Activated naive CD8-positive, alpha-beta T cell treated with anti-CD3 and anti-CD28 coated beads, Interleukin-2, amount 10 ng/mL, durations not matched to agents 7 days and 5 days (primary cell): ENCODE measurements around the gene PPP2R2D. TPM values are rescaled to one million over a fixed set of nuclear protein-coding genes. Genes with fewer than 3 reads are reported as not detected.

Experiments
- ATAC-seq: fragments of 150-1000 bp; cut with Tn5 transposase; one replicate; pipeline ENCODE4 v1.10.0; 2021; ENCODE audit warnings: low read depth, moderate library complexity
- POLR2A ChIA-PET: fragments of 350-600 bp; sonication (Branson Sonifier 250); formaldehyde crosslinking; loops from one replicate; lab custom pipeline; 2021; ENCODE audit warnings: antibody characterized with exemption; lab: Charles Lee
- DNase-seq: peaks from one replicate; pipeline ENCODE4 v3.0.0; 2021
- H3K27ac Mint-ChIP-seq: one replicate; pipeline ENCODE4 v1.8.0; 2022; ENCODE audit warnings: mild to moderate bottlenecking, mixed read lengths
- H3K27me3 Mint-ChIP-seq: one replicate; pipeline ENCODE4 v1.8.0; 2022; ENCODE audit warnings: mild to moderate bottlenecking, moderate library complexity, mixed read lengths
- H3K36me3 Mint-ChIP-seq: one replicate; pipeline ENCODE4 v1.8.0; 2021; ENCODE audit warnings: mild to moderate bottlenecking, mixed read lengths
- H3K4me1 Mint-ChIP-seq: one replicate; pipeline ENCODE4 v1.8.0; 2021; ENCODE audit warnings: mixed read lengths
- H3K4me3 Mint-ChIP-seq: one replicate; pipeline ENCODE4 v1.8.0; 2022; ENCODE audit warnings: mild to moderate bottlenecking, moderate library complexity, mixed read lengths
- H3K9me3 Mint-ChIP-seq: one replicate; pipeline ENCODE4 v1.8.0; 2021; ENCODE audit warnings: mixed read lengths
- total RNA-seq, 2 experiments: library from RNA; stranded (reverse); gene quantifications; one replicate each; pipeline ENCODE4 v1.2.3, GENCODE V29; 2021

The PPP2R2D gene
- total RNA-seq, 2 experiments from 2014 or later = 39.9 to 45.6 TPM

GRCh38 chr10:131994435-131994834 lies 93.6 kb downstream of the PPP2R2D start:
- DNase-seq (no peak), ATAC-seq (no peak)
- Mint-ChIP-seq H3K4me1 (peaks cover 2% of the 10 kb centered on the region), H3K4me3 (no peak overlapping the region), H3K9me3 (no peaks in the 10 kb centered on the region), H3K27ac (no peak overlapping the region), H3K36me3 (no peaks in the 10 kb centered on the region), H3K27me3 (peaks cover 11% of the 10 kb centered on the region)
- POLR2A ChIA-PET = interaction anchor here (0.9 kb wide), 1 partner anchor 12 kb away, joined by 3 read pairs; no protein-coding TSS in a partner anchor

- Mint-ChIP-seq H3K27me3 (peaks cover 10% of the 10 kb centered on the region), H3K36me3 (no peaks in the 10 kb centered on the region), H3K4me3 (no peak overlapping the region), H3K9me3 (no peaks in the 10 kb centered on the region), H3K27ac (no peak overlapping the region), H3K4me1 (peaks cover 2% of the 10 kb centered on the region)
- DNase-seq (no peak), ATAC-seq (no peak)
- POLR2A ChIA-PET = no interaction called here
These were observed 95.9 kb downstream of the PPP2R2D start for GRCh38 chr10:131996466-131997365.

- ATAC-seq (no peak), DNase-seq (no peak)
- no peak overlapping the region for H3K27ac Mint-ChIP-seq
- POLR2A ChIA-PET = no interaction called here
- H3K9me3 Mint-ChIP-seq = no peaks in the 10 kb centered on the region
- no peak overlapping the region for H3K4me3 Mint-ChIP-seq
- H3K27me3 Mint-ChIP-seq = peaks cover 15% of the 10 kb centered on the region
- peaks cover 2% of the 10 kb centered on the region for H3K4me1 Mint-ChIP-seq
- no peaks in the 10 kb centered on the region for H3K36me3 Mint-ChIP-seq
These were observed 96.7 kb downstream of the PPP2R2D start for GRCh38 chr10:131997366-131998049.

GRCh38 chr10:131998050-131998844 lies 97.4 kb downstream of the PPP2R2D start:
- H3K36me3 Mint-ChIP-seq = no peaks in the 10 kb centered on the region
- peaks cover 12% of the 10 kb centered on the region for H3K27me3 Mint-ChIP-seq
- no peak for DNase-seq
- peaks cover 2% of the 10 kb centered on the region for H3K4me1 Mint-ChIP-seq
- ATAC-seq = no peak
- no peak overlapping the region for H3K27ac Mint-ChIP-seq
- POLR2A ChIA-PET = no interaction called here
- H3K4me3 Mint-ChIP-seq = no peak overlapping the region
- H3K9me3 Mint-ChIP-seq = no peaks in the 10 kb centered on the region

- H3K4me1 Mint-ChIP-seq = peaks cover 2% of the 10 kb centered on the region
- no peak overlapping the region for H3K27ac Mint-ChIP-seq
- DNase-seq = no peak
- no peaks in the 10 kb centered on the region for H3K36me3 Mint-ChIP-seq
- no peak overlapping the region for H3K4me3 Mint-ChIP-seq
- ATAC-seq = no peak
- H3K9me3 Mint-ChIP-seq = no peaks in the 10 kb centered on the region
- H3K27me3 Mint-ChIP-seq = peaks cover 11% of the 10 kb centered on the region
- POLR2A ChIA-PET = no interaction called here
These were observed 98.3 kb downstream of the PPP2R2D start for GRCh38 chr10:131998845-131999681.

- H3K4me3 Mint-ChIP-seq = no peak overlapping the region
- no peak overlapping the region for H3K27ac Mint-ChIP-seq
- DNase-seq (no peak), ATAC-seq (peak; percentile 45)
- no peaks in the 10 kb centered on the region for H3K36me3 Mint-ChIP-seq
- POLR2A ChIA-PET = no interaction called here
- H3K9me3 Mint-ChIP-seq = peaks cover 1% of the 10 kb centered on the region
- H3K27me3 Mint-ChIP-seq = peaks cover 7% of the 10 kb centered on the region
- H3K4me1 Mint-ChIP-seq = peaks cover 3% of the 10 kb centered on the region
These were observed 100.6 kb downstream of the PPP2R2D start for GRCh38 chr10:132001238-132001972.

GRCh38 chr10:132002004-132002403 lies 101.2 kb downstream of the PPP2R2D start:
- Mint-ChIP-seq H3K36me3 (no peaks in the 10 kb centered on the region), H3K9me3 (peaks cover 1% of the 10 kb centered on the region), H3K4me1 (peaks cover 5% of the 10 kb centered on the region), H3K27me3 (peaks cover 7% of the 10 kb centered on the region), H3K4me3 (no peak overlapping the region), H3K27ac (no peak overlapping the region)
- ATAC-seq = no peak
- DNase-seq = no peak
- POLR2A ChIA-PET = no interaction called here

- DNase-seq (no peak), ATAC-seq (no peak)
- Mint-ChIP-seq H3K36me3 (no peaks in the 10 kb centered on the region), H3K4me1 (peaks cover 7% of the 10 kb centered on the region), H3K9me3 (peaks cover 1% of the 10 kb centered on the region), H3K27me3 (peaks cover 7% of the 10 kb centered on the region), H3K27ac (no peak overlapping the region), H3K4me3 (no peak overlapping the region)
- POLR2A ChIA-PET = no interaction called here
These were observed 102.6 kb downstream of the PPP2R2D start for GRCh38 chr10:132003282-132003924.

- POLR2A ChIA-PET = no interaction called here
- Mint-ChIP-seq H3K9me3 (peaks cover 1% of the 10 kb centered on the region), H3K27ac (no peak overlapping the region), H3K27me3 (peaks cover 11% of the 10 kb centered on the region), H3K4me1 (peaks cover 7% of the 10 kb centered on the region), H3K4me3 (no peak overlapping the region), H3K36me3 (no peaks in the 10 kb centered on the region)
- ATAC-seq = no peak
- DNase-seq = no peak
These were observed 103.2 kb downstream of the PPP2R2D start for GRCh38 chr10:132004052-132004451.

- POLR2A ChIA-PET = no interaction called here
- H3K36me3 Mint-ChIP-seq = no peaks in the 10 kb centered on the region
- peaks cover 7% of the 10 kb centered on the region for H3K4me1 Mint-ChIP-seq
- DNase-seq (no peak), ATAC-seq (no peak)
- peaks cover 19% of the 10 kb centered on the region for H3K27me3 Mint-ChIP-seq
- no peak overlapping the region for H3K4me3 Mint-ChIP-seq
- H3K9me3 Mint-ChIP-seq = peaks cover 1% of the 10 kb centered on the region
- no peak overlapping the region for H3K27ac Mint-ChIP-seq
These were observed 104.3 kb downstream of the PPP2R2D start for GRCh38 chr10:132005147-132005546.

GRCh38 chr10:132006966-132007365 lies 106.2 kb downstream of the PPP2R2D start:
- Mint-ChIP-seq H3K36me3 (no peaks in the 10 kb centered on the region), H3K4me3 (no peak overlapping the region), H3K27ac (no peak overlapping the region), H3K9me3 (peaks cover 1% of the 10 kb centered on the region), H3K27me3 (peaks cover 27% of the 10 kb centered on the region), H3K4me1 (peaks cover 7% of the 10 kb centered on the region)
- ATAC-seq (no peak), DNase-seq (no peak)
- POLR2A ChIA-PET = no interaction called here

GRCh38 chr10:132007681-132008080 lies 106.9 kb downstream of the PPP2R2D start:
- Mint-ChIP-seq H3K9me3 (peaks cover 1% of the 10 kb centered on the region), H3K4me3 (no peak overlapping the region), H3K27me3 (peaks cover 21% of the 10 kb centered on the region), H3K27ac (no peak overlapping the region), H3K4me1 (peaks cover 7% of the 10 kb centered on the region), H3K36me3 (no peaks in the 10 kb centered on the region)
- ATAC-seq (no peak), DNase-seq (no peak)
- POLR2A ChIA-PET = no interaction called here
